ENCODE data around the gene CUL4A. TPM values are rescaled to one million over a fixed set of nuclear protein-coding genes. Genes with fewer than 3 reads are reported as not detected.

The CUL4A gene
- total RNA-seq, 1 donor from 2014 or later, result 116 TPM

Other genes with a start within 250 kb of the CUL4A start
- under 0.01 and 0.32 TPM in 2 replicates for gene MCF2L, start 240.4 kb upstream of the CUL4A start, total RNA-seq
- gene F7, start 103.8 kb upstream of the CUL4A start, total RNA-seq, result not detected in 2 replicates
- 0.13 and 0.56 TPM in 2 replicates for gene F10, start 86.8 kb upstream of the CUL4A start, total RNA-seq
- not detected in 2 replicates for gene PROZ, start 51.0 kb upstream of the CUL4A start, total RNA-seq
- 53.4 and 67.3 TPM in 2 replicates for gene PCID2, start 944 bp upstream of the CUL4A start, total RNA-seq
- 209 and 236 TPM in 2 replicates for gene LAMP1, start 87.6 kb downstream of the CUL4A start, total RNA-seq
- 0.07 and 0.20 TPM in 2 replicates for gene GRTP1, start 154.5 kb downstream of the CUL4A start, total RNA-seq
- gene ADPRHL1, start 243.9 kb downstream of the CUL4A start, total RNA-seq, result 0.20 and 0.32 TPM in 2 replicates

Measured in pulmonary artery endothelial cell (primary cell).